HG03103 (cell line): Measurements from ENCODE around the gene FAT3.

Source experiments
- ATAC-seq: cut with Tn5 transposase; IDR thresholded peaks from one replicate; pipeline ENCODE4 v1.9.1; 2021; ENCODE audit warnings: low read depth; ENCODE audit not compliant: unreplicated experiment

FAT3 gene

GRCh38 chr11:92227230-92227814 is 2.7 kb downstream of the FAT3 start:
- no peak for ATAC-seq

GRCh38 chr11:92227959-92228935 is 3.6 kb downstream of the FAT3 start:
- ATAC-seq: no peak

- no peak for ATAC-seq
Measured at GRCh38 chr11:92236856-92237255, 12.2 kb downstream of the FAT3 start.

- ATAC-seq: no peak
Measured at GRCh38 chr11:92240916-92241315, 16.3 kb downstream of the FAT3 start.

GRCh38 chr11:92245700-92246271 is 21.2 kb downstream of the FAT3 start:
- ATAC-seq: no peak

GRCh38 chr11:92246630-92247029 is 22.0 kb downstream of the FAT3 start:
- no peak for ATAC-seq

GRCh38 chr11:92249156-92249753 is 24.6 kb downstream of the FAT3 start:
- no peak for ATAC-seq

GRCh38 chr11:92251980-92252379 is 27.4 kb downstream of the FAT3 start:
- no peak for ATAC-seq

- no peak for ATAC-seq
Measured at GRCh38 chr11:92253421-92253820, 28.8 kb downstream of the FAT3 start.

- no peak for ATAC-seq
Measured at GRCh38 chr11:92253945-92254344, 29.3 kb downstream of the FAT3 start.

GRCh38 chr11:92257536-92257935 is 32.9 kb downstream of the FAT3 start:
- ATAC-seq: no peak

- no peak for ATAC-seq
Measured at GRCh38 chr11:92259861-92260260, 35.2 kb downstream of the FAT3 start.

GRCh38 chr11:92264350-92264749 is 39.7 kb downstream of the FAT3 start:
- no peak for ATAC-seq

- no peak for ATAC-seq
Measured at GRCh38 chr11:92266806-92267205, 42.2 kb downstream of the FAT3 start.

- no peak for ATAC-seq
Measured at GRCh38 chr11:92267278-92267677, 42.7 kb downstream of the FAT3 start.

GRCh38 chr11:92267968-92268367 is 43.4 kb downstream of the FAT3 start:
- ATAC-seq: no peak

- no peak for ATAC-seq
Measured at GRCh38 chr11:92268546-92268945, 43.9 kb downstream of the FAT3 start.

GRCh38 chr11:92269021-92269420 is 44.4 kb downstream of the FAT3 start:
- ATAC-seq: no peak

GRCh38 chr11:92269841-92270240 is 45.2 kb downstream of the FAT3 start:
- no peak for ATAC-seq

GRCh38 chr11:92272651-92273050 is 48.0 kb downstream of the FAT3 start:
- ATAC-seq: no peak
